Measurements from ENCODE around the gene CDC42BPB. TPM values are rescaled to one million over a fixed set of nuclear protein-coding genes. Genes with fewer than 3 reads are reported as not detected.

Gene CDC42BPB
- total and polyA plus RNA-seq, 2 of the 4 experiments (the other 2 are of a cell fraction): 49.1 to 81.4 TPM

DNA sequence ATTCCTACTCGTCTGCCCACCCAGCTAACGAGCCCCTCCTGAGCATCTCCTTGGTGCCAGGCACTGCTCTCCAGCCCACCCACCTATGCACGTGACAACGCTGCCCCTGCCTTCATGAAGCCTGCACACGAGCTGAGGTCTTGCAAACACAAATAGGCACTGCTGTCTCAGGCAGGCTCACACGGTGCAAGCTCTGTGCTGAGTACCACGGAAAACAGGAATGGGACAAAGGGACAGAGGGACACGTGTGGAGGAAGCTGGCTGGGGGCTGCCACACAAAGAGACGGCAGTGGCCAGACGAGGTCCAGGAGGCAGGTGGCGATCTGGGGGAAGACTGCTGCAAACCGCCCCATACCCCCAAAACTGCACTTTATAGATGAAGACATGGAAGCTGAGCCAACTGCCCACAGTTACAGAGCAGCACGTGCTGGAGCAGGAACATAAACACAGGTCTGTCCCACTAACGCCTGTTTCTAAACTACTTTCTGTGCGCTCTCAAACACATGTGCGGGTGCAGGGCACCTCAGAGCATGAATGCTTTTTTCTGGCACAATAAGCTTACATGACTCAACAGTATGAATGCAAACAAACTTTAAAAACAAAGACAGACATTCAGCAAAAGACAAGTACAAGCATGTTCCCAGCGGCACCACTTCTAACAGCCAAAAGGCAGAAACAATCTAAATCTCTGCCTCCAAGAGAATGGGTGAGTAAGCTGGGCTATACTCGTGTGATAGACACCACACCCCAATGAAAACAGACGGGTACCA, 70.4 kb downstream of the CDC42BPB start:
- CTCF ChIA-PET: no interaction called here

More for the DNA sequence above, 70.4 kb downstream of the CDC42BPB start:
- H2AK9ac ChIP-seq (replicated peaks; ENCODE audit: low read depth, low read length, poor library complexity): peak overlapping the region; percentile 59
- peaks cover 21% of the 10 kb centered on the region for H4K20me1 ChIP-seq (ENCODE audit: insufficient read depth, low read length)
- H4K5ac ChIP-seq (ENCODE audit: low read depth, low read length): peak overlapping the region; percentile 95
- peak overlapping the region; percentile 78; the same call in 1 of the 2 replicates for H3K23ac ChIP-seq (ENCODE audit: low read depth, low read length)
- no peak overlapping the region for H3K9ac ChIP-seq (ENCODE audit: low read depth, low read length)
- BruUV-seq (replicated peaks): no TSS peak
- H3K18ac ChIP-seq (ENCODE audit: low read depth, low read length): peak overlapping the region; percentile 96
- peak overlapping the region; percentile 69 for H3K4me2 ChIP-seq (ENCODE audit: low read depth, low read length)
- no peak overlapping the region for H3K4me3 ChIP-seq (ENCODE audit: insufficient read depth, low read depth, low read length)
- dilution Hi-C loops (cut with HindIII; ENCODE audit: low sequenced_read_pairs, unreplicated experiment): no loop called here
- WGBS, 2 experiments (ENCODE audit: extremely low coverage in 2 of 2, insufficient read length in 1 of 2): 53% methylated on average over 7 of the region's 19 CpGs; no CpG with 5 or more reads in 1 of the 2 experiments
- peak overlapping the region; percentile 96 for H2BK5ac ChIP-seq (ENCODE audit: low read depth, low read length, poor library complexity, severe bottlenecking)
- H3K9me3 ChIP-seq (ENCODE audit: control insufficient read depth, insufficient read depth, low read length): peaks cover 10% of the 10 kb centered on the region
- peak overlapping the region; percentile 72 for H2BK120ac ChIP-seq (ENCODE audit: low read depth, low read length)
- H3K9me1 ChIP-seq (ENCODE audit: insufficient read depth, low read length): peaks cover 9% of the 10 kb centered on the region
- peak overlapping the region; percentile 56; the same call in 1 of the 2 replicates for H4K91ac ChIP-seq (ENCODE audit: insufficient read depth, low read depth, low read length)
- POLR2A ChIA-PET (ENCODE audit: unreplicated experiment): interaction anchor here (0.6 kb wide), 1 partner anchor 83 kb away, joined by 15 read pairs; no protein-coding TSS in a partner anchor
- peak overlapping the region; percentile 54; the same call in 1 of the 2 replicates for H2BK20ac ChIP-seq (ENCODE audit: low read depth, low read length)
- peak; percentile 90 for DNase-seq
- H4K8ac ChIP-seq (ENCODE audit: low read depth in 2 of 2, low read length in 2 of 2): peak overlapping the region in 1 of 2 experiments; percentile 67; a peak in 3 of 4 replicates
- in situ Hi-C loops (cut with MboI; ENCODE audit: low sequenced_read_pairs): no loop called here
- H3K14ac ChIP-seq (replicated peaks; ENCODE audit: low read depth, low read length): peak overlapping the region; percentile 80
- H3K4ac ChIP-seq (ENCODE audit: low read depth, low read length): peak overlapping the region; percentile 90
- no peak overlapping the region for H2BK15ac ChIP-seq (ENCODE audit: low read depth, low read length)
- TF ChIP-seq MXI1 (IDR thresholded peaks at IDR 0.05; ENCODE audit: borderline replicate concordance, low read depth, low read length) (peak; percentile 94), CEBPB (IDR thresholded peaks at IDR 0.05; ENCODE audit: low read depth, low read length) (no peak), BHLHE40 (IDR thresholded peaks at IDR 0.05; ENCODE audit: low read depth, low read length) (peak; percentile 81; the same call in 1 of the 2 replicates)
- peaks cover 52% of the 10 kb centered on the region for H3K36me3 ChIP-seq (ENCODE audit: control insufficient read depth, insufficient read depth, low read length)
- H3K79me1 ChIP-seq (ENCODE audit: low read depth in 1 of 2, low read length in 2 of 2): peaks cover 20 to 69% of the 10 kb centered on the region in 2 experiments
- no peak overlapping the region for H2AFZ ChIP-seq (replicated peaks; ENCODE audit: low read length, poor library complexity)
- intact Hi-C loops (cut with micrococcal nuclease): no loop called here
- ATAC-seq (ENCODE audit: low read depth): peak; percentile 82
- peak overlapping the region; percentile 87; the same call in 1 of the 2 replicates for H3K27ac ChIP-seq (ENCODE audit: insufficient read depth, low read length)
- H3K27me3 ChIP-seq (ENCODE audit: control insufficient read depth, insufficient read depth, low read length): no peaks in the 10 kb centered on the region
- peaks cover 10% of the 10 kb centered on the region for H3K4me1 ChIP-seq (ENCODE audit: control insufficient read depth, insufficient read depth, low read length)
- peak overlapping the region; percentile 71; the same call in 1 of the 2 replicates for H2AK5ac ChIP-seq (ENCODE audit: low read depth, low read length)
- H3K56ac ChIP-seq (ENCODE audit: extremely low read depth, insufficient read depth, low read length): no peak overlapping the region; the same call in 1 of the 2 replicates
